Stimulated activated CD8-positive, alpha-beta memory T cell treated with anti-CD3 and anti-CD28 coated beads, Interleukin-7, amount 100 ng/mL, for 4 hours (primary cell): ENCODE measurements around the gene ZNF580.

Experiments used
- DNase-seq, 2 donors: peaks; one replicate each; pipeline ENCODE4 v3.0.0-alpha.2; 2020; ENCODE audit warnings: low read depth in 2 of 2

The ZNF580 gene

DNA sequence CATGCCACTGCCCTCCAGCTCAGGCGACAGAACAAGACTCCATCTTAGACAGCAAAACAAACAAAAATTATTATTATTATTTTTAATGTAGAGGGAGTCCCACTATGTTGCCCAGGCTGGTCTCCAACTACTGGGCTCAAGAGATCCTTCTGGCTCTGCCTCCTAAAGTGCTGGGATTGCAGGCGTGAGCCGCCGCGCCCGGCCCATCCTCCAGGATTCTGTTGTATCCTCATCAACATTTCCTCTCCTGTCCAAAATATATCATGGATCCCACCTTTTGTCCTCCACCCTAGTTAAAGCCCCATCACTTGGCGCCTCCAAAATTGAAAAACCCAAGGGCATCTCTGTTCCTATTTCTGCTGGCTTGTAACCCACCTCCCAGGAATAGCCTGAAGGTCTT is 17.7 kb upstream of the ZNF580 start:
- no peak for DNase-seq

GRCh38 chr19:55623561-55623960 is 17.2 kb upstream of the ZNF580 start:
- no peak for DNase-seq

DNA sequence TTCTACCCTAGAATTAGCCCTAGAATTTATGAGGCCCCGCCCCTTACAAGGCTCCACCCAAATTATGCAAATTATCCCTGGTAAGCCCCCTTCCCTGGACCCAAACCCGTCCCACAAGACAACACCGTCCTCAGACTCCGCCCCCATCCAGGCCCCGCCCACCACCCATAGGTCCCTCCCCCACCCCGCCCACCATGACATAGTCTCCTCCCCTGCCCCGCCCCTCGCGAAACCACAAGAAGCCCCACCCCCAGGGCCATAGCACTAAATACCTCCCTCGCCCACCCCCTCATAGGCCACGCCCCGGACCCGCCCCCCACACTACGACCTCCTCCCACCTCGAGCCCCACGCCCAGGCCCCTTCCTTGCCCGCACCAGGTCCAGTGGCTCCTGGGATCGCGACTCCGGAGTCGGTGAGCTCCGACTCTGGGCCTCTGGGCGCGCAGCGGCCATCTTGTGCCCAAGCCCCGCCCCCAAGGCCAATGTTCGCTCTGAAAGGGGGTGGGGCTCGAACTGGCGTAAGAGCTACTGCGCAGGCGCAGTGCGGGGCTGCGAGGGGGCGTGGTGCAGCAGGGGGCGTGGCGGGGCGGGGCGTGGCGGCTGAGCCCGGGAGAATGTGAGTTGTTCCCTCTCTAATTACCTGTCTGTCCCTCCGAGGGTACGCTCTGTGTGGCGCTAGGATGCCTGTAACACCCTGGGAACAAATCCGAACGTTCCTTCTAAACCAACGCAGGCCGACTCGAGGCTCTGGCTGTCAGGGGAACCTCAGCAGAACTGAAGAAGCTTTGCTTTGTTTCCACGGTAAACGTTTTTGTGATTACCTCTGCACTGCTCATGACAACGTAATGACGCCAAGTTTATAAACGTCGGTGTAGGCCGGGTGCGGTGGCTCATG is 16.4 kb upstream of the ZNF580 start, which contains the start of gene ZNF784:
ZNF784 (minus strand) TSS at position 458 of the 895 bp plus-strand sequence; CDS start at position 453, 5 bp downstream.
- DNase-seq = peak; percentile 88

- DNase-seq = no peak
These were observed 15.8 kb upstream of the ZNF580 start for GRCh38 chr19:55625004-55625326.

- DNase-seq = peak in 1 of 2 donors; percentile 21
These were observed 14.5 kb upstream of the ZNF580 start for GRCh38 chr19:55626350-55626749.

GRCh38 chr19:55632463-55632834 is 8.4 kb upstream of the ZNF580 start:
- peak; percentile 63 to 86 for DNase-seq

GRCh38 chr19:55633861-55634260 is 6.9 kb upstream of the ZNF580 start:
- no peak for DNase-seq

DNA sequence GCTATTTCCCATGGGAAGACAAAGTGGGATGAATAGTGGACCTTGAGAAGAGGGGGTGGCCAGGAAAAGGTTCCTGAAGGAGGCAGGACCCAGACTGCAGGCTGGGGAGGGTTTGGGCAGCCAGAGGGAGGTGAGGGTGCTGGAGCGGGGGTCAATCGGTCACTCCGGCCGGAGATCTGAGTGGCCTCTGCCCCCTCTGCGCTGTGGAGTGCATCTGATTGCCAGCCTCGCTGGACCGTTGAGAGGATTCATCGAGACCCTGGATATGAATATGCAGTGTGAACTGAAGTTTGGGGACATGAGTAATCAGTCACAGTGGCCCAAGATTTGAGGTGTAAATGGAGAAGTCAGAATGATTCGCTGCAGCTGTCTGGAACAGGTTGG is 5.5 kb upstream of the ZNF580 start:
- DNase-seq = no peak

DNA sequence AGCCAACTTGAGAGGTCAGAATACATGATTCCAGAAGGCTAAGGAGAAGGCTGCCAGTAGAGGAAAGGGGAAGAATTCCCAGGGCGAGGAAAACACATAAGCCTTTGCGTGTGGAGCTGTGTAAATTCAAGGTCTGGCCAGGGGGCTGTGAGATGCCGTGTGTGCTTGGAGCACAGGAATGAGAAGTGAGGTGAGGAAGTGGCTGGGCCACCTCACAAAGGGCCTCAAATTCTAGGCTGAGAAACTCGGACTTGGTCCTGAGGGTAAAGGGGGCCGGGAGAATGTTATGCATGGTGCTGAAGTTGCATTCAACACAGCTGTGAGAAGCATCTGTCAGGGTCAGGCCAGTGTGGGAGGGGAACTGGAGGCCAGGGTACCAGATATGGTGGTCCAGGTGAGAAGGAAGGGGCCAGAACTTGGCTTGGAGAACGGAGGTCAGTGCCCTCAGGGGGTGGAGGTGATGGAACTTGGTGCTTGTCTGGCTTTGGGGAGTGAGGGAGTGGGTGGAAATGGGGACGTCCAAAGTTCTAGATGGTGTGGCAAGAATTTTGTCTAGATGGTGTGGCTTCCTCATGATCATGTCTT is 4.9 kb upstream of the ZNF580 start:
- DNase-seq = no peak

DNA sequence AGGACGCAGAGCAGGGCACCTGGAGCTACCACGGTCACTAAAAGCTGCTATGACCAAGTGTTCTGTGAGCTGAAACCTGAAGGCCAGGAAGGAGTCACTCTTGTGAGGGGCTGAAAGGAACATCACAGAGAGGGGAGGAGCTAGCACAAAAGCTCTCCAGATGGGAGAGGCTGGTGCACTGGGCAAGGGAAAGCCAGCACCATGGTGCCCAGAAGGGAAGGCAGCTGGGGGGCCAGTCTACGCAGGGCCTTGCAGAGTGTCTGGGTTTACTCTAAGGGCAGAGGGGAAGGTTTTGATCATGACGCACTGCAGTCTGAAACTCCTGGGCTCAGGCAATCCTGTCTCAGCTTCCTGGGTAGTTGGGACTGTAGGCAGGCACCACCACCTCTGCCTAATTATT is 4.1 kb upstream of the ZNF580 start:
- DNase-seq = no peak

DNA sequence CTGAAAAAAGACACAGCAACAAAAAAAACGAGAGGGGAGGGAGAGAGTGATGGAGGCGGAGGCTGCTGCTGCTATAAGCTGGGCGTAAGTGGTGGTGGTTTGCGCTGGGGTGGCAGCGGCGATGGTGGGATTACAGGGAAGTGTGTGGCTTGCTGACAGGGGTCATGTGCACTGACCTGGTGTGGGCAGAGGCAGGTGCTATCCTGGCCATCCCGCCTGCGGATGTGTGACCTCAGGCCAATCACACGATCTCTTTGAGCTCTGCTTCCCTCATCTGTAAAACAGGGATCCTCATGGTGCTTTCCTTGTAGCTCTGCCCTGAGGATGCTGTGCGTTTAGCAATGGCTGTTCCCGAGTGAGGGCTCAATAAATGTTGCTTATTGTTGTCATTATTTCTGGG is 3.3 kb upstream of the ZNF580 start:
- no peak for DNase-seq

DNA sequence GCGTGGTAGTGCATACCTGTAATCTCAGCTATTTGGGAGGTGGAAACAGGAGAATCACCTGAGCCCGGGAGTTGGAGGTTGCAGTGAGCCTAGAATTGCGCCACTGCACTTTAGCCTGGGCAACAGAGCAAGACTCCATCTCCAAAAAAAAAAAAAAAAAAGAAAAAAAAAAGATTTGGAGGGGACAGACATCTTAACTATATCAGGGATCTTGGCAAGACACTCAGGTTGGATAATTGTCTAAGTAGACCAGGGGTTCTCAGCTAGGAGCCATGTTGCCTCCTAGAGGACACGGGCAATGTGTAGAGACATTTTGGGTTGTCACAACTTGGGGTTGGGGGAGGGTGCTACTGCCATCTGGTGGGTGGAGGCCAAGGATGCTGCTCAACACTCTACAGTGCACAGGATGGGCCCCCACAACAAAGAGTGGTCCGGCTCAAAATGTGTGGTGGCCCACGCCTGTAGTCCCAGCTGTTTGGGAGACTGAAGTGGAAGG is 1.9 kb upstream of the ZNF580 start:
- DNase-seq = peak; percentile 33 to 48

- peak; percentile 47 to 73 for DNase-seq
These were observed 692 bp upstream of the ZNF580 start for GRCh38 chr19:55640043-55640576.

- DNase-seq = no peak
These were observed 787 bp downstream of the ZNF580 start for GRCh38 chr19:55641426-55642152.

- peak in 1 of 2 donors; percentile 21 for DNase-seq
These were observed 1.6 kb downstream of the ZNF580 start for GRCh38 chr19:55642153-55643002.

GRCh38 chr19:55643003-55643886 is 2.4 kb downstream of the ZNF580 start, which contains the start of gene ZNF581:
Gene ZNF581 (plus strand): TSS chr19:55643649. CDS start chr19:55644572, 923 bp downstream.
- DNase-seq = peak; percentile 60 to 75

DNA sequence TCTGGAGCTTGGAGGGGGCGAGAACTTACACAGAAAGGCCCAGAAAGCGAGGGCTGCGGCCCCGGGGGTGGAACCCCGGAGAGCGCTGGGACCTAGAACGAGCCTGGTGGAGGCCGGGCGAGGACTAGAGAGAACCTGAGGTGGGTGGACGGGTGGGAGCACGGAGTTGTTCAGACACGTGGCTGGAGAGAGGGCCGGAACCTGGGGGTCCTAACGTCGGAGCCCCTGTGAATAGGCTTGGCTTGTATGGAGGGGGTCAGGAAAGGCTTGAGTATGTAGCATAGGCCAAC is 3.0 kb downstream of the ZNF580 start:
- DNase-seq = no peak

GRCh38 chr19:55644191-55644833 is 3.5 kb downstream of the ZNF580 start:
- no peak for DNase-seq

DNA sequence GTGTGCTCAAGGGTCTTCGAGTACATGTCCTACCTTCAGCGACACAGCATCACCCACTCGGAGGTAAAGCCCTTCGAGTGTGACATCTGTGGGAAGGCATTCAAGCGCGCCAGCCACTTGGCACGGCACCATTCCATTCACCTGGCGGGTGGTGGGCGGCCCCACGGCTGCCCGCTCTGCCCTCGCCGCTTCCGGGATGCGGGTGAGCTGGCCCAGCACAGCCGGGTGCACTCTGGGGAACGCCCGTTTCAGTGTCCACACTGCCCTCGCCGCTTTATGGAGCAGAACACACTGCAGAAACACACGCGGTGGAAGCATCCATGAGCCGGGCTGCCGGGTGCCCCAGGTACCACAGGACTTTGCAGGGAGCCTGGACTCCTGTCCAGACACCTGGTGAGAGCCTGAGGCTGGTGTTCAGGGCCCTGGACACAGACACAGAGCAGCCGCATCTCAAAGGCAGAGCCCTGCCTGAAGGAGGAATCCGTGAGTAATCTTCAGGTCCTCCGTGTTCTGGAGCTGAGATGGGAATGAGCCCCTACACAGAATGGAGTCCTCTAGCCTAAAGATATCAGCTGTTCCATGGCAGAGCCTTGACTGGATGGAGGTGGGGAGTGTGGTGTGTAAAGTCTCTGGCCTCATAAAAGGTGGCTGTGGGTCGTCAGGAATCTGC is 4.2 kb downstream of the ZNF580 start:
- no peak for DNase-seq
